ENCODE data around the gene CWC25.
A peak's percentile ranks its signal among the peaks of the same experiment; 100 is the strongest.
"Not testable (repeated sequence)": the region's sequence is repeated elsewhere in the genome, so short reads cannot be mapped to it uniquely, and the experiment has no call there.

CWC25 gene

DNA sequence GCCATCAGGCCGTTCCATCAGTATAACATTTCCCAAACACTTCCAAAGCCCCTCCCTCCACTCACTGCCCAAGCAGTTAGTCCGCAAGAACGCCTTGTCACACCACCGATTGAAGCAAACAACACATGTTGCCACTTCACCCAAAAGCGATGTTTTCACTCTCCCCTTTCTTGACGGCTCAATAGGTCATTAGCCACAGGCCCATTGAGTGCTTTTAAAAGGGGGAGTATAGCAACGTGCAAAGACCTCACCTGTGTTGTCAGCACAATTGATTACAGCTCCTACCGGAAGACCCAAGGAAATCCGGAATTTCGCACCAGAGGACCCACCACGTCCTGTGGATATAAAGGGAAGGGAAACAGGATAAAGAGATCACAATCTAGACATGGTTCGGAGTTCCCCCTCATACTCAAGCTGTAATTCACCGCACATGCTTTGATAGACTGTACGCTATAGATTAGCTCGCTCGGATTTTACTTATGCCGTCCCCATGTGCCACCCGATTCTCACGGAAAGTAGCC, 27.7 kb upstream of the CWC25 start:
- no peak for DNase-seq

DNA sequence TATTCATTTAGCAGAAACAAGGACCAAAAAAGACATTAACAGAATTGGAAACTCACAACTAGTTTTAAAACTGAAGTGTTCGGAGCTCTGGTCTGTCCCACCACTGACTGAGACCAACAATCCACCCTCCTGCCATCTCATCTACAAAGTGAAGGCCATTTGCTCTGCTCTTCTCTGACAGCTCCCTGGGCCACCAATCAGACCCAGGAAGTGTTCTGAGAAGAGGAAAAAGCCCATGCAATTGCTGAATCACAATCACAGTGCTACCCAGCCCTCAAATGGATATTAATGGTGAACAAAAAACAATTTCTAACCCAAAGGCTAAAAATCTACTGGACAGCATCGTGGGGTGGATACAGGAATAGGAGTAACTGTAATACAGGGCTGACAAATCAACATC, 26.3 kb upstream of the CWC25 start:
- DNase-seq: no peak

DNA sequence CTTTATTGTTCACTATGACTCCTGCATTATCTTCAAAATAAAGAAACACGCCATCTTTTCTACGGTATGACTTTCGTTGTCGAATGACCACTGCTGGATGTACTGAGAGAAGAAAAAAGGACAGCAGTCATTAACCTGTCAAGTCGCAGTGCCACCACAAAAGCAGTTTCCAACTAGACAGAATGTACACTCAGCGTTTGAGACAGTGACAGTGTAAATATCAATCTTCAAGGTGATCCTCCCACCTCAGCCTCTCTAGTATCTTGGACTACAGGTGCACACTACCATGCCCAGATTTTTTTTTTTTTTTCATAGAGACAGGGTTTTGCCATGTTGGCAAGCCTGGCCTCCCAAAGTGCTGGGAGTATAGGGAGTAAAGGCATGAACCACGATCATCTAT, 25.3 kb upstream of the CWC25 start:
- DNase-seq: no peak

DNA sequence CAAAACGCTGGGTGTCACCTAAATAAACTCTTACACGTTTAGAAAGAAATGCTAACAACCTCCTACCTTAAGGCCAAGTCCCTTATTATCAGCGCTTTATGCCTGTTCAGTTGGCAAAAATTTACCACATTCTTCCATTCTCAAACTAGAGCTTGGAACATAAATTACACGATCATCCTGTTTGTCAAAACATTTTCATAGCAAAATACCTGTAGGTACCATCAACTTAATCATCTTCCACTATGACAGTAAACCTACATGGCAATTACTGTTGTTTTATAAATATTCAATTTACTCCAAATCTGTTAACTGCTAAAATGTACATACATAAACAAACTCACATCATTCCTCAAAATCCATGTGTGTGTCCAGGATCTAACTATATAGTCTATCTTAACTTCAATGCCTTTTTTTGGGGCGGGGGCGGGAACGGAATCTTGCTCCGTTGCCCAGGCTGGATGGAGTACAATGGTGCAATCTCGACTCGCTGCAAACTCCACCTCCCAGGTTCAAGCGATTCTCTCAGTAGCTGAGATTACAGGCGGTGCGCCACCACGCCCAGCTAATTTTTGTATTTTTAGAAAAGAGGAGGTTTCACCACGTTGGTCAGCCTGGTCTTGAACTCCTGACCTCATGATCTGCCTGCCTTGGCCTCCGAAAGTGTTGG, 24.0 kb upstream of the CWC25 start:
- no peak for DNase-seq

DNA sequence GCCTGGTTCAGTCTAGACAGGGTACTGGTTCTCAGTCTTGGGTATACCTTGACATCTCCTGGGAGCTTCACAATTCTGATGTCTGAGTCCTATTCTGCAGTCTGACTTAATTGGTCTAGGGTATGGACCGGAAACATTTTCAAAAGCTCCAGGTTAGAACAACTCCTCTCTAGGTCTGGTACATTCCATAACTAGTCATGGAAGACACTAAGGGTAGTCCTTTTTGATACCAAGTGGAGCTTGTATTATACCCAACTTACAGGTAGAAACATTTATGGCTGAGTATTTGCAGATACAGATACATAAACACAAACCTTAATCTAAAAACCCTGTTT, 23.4 kb upstream of the CWC25 start:
- DNase-seq: no peak

DNA sequence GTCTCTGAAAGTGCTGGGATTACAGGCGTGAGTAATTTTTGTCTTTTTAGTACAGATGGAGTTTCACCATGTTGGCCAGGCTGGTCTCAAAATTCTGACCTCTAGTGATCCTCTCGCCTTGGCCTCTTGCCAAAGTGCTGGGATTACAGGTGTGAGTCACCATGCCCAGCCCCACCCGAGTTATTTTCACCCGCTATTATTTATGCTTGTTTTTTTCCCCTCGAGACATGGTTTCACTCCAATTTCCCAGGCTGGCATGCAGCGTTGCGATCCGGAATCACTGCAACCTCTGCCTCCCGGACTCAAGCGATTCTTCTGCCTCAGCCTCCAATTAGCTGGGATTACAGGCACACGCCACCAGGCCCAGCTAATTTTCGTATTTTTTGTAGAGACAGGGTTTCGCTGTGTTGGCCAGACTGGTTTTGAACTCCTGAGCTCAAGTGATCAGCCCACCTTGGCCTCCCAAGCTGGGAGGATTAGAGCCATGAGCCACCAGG, 19.2 kb upstream of the CWC25 start:
- DNase-seq: no peak

DNA sequence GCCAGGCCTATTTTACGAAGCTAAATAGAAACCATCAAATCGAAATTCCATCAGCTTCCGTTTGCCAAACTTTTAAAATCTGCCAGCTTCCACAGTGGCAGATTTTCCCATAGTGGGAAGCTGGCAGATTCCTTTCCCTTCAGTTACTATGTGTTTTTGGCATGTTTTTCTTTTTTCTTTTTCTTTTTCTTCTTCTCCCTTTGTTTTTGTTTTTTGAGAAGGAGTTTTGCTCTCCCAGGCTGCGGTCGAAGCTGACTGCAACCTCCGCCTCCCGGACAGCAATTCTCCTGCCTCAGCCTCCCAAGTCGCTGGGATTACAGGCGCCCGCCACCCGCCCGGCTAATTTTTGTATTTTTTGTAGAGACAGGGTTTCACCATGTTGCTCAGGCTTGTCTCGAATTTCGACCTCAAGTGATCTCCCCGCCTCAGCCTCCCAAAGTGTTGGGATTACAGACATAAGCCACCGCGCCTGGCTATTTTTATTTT, 684 bp upstream of the CWC25 start:
- DNase-seq: no peak

DNA sequence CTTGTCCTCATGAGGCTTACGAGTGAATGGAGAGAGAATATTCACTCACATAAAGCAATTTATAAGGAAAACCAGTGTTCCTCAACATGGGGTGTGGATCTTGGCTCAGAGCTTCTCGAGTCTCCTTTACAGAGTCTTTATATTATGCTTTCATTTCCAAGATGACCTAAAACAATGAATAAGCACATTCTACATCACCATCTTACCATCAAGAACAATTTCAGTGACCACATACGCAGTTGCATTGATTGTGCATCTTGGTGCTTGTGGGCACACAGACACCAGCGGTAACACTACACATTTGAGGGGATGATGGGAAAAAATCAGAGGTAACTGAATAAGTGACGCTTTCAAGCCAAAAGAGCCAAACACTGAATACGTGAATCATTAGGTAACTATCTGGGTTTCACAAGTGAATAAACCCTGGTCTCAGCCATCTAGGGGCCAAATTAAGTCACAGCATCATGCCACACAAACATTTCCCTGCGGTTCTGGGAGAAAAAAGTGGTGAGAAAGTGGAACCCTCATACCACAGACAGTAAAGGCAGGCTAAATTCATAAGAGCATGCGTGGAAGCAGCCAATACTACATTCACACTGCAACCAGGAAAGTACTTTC, 9.4 kb downstream of the CWC25 start:
- no peak for DNase-seq

- no peak for DNase-seq
These were observed 15.3 kb downstream of the CWC25 start for GRCh38 chr17:38809828-38810227.

- no peak for DNase-seq
These were observed 24.8 kb downstream of the CWC25 start for GRCh38 chr17:38800237-38800760.

- DNase-seq: peak; percentile 89 to 98
These were observed 25.5 kb downstream of the CWC25 start, which contains the start of gene PIP4K2B for GRCh38 chr17:38799501-38800236. Gene PIP4K2B, minus strand, starts transcription at chr17:38799556. Its CDS starts 132 bp downstream, at chr17:38799424.

DNA sequence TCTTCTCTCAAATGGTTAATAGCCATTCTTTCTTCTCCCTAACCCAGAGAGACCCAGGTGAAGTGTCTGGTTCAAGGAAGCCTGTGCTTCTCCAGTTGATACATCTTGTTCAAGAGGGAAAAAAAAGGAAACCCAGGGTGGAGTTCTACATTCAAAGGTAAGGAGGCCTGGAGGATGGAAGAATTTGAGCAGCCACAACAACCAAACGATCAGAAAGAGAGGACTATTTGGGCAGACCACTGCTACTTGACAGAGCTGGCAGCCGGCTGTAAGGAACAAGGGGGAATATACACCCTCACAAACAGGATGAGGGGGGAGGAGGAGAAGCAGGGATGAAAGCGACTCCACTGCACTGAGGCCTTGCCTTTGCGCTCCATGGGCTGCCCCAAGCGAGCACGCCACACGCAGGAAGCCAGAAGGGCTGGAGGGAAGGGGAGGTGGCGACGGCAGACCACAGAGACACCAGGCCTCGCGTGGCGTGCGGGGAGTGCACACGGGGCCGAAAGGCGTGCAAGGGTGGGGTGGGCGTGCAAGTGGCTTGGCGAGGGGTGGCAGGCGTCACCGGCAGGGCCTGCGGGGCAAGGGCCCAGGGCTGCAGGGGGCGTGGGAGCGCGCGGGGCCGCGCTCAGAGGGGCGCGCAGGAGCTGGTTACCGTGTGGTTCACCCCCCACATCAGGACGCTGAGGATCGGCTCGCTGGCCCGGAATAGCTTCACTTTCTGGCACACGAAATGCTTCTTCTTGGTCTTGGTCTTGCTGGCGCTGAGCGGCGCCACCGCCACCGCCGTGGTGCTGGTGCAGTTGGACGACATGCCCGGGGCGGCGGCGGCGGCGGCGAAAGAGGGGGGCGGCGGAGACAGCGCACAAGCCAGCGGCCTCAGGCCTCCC, 26.3 kb downstream of the CWC25 start:
- DNase-seq: no peak

- no peak for DNase-seq
These were observed 27.3 kb downstream of the CWC25 start for GRCh38 chr17:38797828-38798227.

- DNase-seq: no peak
These were observed 28.0 kb downstream of the CWC25 start for GRCh38 chr17:38797158-38797490.

- no peak for DNase-seq
These were observed 28.5 kb downstream of the CWC25 start for GRCh38 chr17:38796451-38797157.

DNA sequence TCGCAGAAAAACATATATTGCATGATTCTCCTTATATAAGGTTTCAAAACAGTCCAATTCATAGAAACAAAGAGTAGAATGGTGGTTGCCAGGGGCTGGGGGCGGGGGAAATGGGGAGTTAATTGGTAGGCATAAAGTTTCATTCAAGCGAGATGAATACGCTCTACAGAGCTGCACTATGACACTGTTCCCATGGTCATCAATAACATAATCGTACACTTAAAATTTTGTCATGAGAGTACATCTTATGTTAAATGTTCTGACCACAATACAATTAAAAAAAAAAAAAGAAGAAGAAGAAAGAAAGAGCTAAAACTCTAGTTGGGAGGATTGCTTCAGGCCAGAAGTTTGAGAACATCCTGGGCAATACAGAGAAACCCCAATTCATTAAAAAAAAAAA, 30.9 kb downstream of the CWC25 start:
- no peak for DNase-seq

- no peak for DNase-seq
These were observed 34.0 kb downstream of the CWC25 start for GRCh38 chr17:38791162-38791561.

- not testable (repeated sequence) for DNase-seq
These were observed 34.9 kb downstream of the CWC25 start for GRCh38 chr17:38790148-38790707.

DNA sequence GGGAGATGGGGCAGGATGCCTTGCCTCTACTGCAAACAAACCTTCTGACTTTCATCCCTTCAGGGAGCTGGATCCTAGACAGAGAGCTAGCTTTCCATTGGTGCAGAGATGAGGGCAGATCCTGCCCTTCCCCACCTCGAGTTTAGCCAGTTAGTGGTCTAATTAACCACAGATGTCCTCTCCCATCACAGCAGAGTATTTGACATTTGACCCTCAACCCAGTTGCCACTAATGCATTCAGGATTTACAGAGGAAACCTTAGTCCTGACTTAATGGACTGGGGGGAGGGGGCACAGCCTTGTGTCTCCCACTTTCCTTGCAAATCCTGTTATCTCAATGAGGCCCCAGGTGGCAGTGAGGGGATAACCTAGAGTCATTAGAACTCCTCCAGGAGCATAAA, 35.9 kb downstream of the CWC25 start:
- no peak for DNase-seq

DNA sequence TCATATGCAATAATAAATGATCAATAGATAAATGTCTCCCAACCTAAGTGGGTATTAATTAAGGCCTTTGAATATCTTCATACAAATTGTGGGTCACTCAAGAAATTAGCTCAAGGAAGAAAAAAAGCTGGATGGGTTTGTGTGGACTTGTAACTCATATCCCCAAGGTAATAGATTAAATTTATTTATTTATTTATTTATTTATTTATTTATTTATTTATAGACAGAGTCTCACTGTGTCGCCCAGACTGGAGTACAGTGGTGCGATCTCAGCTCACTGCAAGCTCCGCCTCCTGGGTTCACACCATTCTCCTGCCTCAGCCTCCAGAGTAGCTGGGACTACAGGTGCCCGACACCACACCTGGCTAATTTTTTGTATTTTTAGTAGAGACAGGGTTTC, 37.1 kb downstream of the CWC25 start:
- not testable (repeated sequence) for DNase-seq

DNA sequence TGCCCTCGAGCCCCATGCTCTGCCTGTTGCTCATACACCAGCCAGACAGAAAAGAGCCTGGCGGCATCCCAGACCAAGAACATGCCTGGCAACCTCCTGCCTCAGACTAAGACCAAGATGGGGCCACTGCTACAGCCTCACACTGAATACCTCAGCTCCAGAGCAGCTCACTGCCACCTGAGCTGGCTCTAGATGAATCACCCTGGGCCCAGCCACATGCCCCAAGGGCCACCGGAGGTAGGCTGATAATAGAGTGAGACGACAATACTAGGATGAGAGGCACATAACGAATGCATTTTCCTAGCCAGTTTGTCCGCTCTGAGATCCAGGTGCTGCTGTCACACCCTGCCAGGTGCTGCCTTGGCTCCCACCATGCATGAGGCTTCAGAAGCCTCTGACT, 38.7 kb downstream of the CWC25 start:
- no peak for DNase-seq

DNA sequence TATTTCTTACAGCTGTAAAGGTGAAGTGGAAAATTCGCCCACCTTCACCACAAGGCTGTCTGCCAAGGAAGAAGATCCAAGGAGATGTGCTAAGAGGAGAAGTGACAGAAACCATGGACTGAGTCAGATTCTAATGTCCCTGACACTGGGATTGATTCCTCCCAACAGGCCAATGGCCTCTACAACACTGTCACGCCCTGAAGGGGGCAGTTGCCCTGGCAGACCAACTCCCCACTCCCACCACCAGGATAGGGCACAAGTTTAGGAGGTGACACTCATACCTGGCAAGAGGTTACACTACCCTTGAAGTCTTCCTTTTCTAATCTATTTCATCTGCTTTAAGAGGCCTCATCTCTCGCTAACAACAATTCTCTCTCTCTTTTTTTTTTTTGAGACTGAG, 41.9 kb downstream of the CWC25 start:
- no peak for DNase-seq

Data from NCI-H187 (cell line).